Right lobe of liver (tissue), 4 donors: ENCODE data around the gene MYCBP2.

ENCODE experiments used
- CTCF ChIP-seq, 4 donors: fragments of 200-600 bp in 3 of 4; fragments of 450-650 bp in 1 of 4; IDR thresholded peaks; one replicate each; pipeline versions ENCODE4 v1.5.1 to v1.8.0; 2016 to 2022; ENCODE audit warnings: antibody characterized with exemption in 4 of 4, mild to moderate bottlenecking in 2 of 4
- POLR2A ChIP-seq: fragments of 450-650 bp; IDR thresholded peaks from one replicate; pipeline ENCODE4 v1.6.1; 2017; ENCODE audit warnings: antibody characterized with exemption, mild to moderate bottlenecking
- donor health status: DM: no; HTN: no; CAD: no.
- donor health status: DM: no; HTN: no; CAD: no.
- donor health status: DM: no; HTN: yes; CAD: no.

GRCh38 chr13:77118134-77118533 is 208.8 kb downstream of the MYCBP2 start:
- no peak for TF ChIP-seq CTCF (IDR thresholded peaks at IDR 0.05)
- TF ChIP-seq POLR2A: no peak
